Activated naive CD8-positive, alpha-beta T cell treated with anti-CD3 and anti-CD28 coated beads, Interleukin-2, amount 10 ng/mL, durations not matched to agents 7 days and 5 days (primary cell): ENCODE data around the gene CFAP77. TPM values are rescaled to one million over a fixed set of nuclear protein-coding genes. Genes with fewer than 3 reads are reported as not detected.
A peak's percentile ranks its signal among the peaks of the same experiment; 100 is the strongest.

Experiments used
- ATAC-seq: fragments of 150-1000 bp; cut with Tn5 transposase; one replicate; pipeline ENCODE4 v1.10.0; 2021; ENCODE audit warnings: low read depth, moderate library complexity
- POLR2A ChIA-PET: fragments of 350-600 bp; sonication (Branson Sonifier 250); formaldehyde crosslinking; loops from one replicate; lab custom pipeline; 2021; ENCODE audit warnings: antibody characterized with exemption; lab: Charles Lee
- DNase-seq: peaks from one replicate; pipeline ENCODE4 v3.0.0; 2021
- H3K27ac Mint-ChIP-seq: one replicate; pipeline ENCODE4 v1.8.0; 2022; ENCODE audit warnings: mild to moderate bottlenecking, mixed read lengths
- H3K27me3 Mint-ChIP-seq: one replicate; pipeline ENCODE4 v1.8.0; 2022; ENCODE audit warnings: mild to moderate bottlenecking, moderate library complexity, mixed read lengths
- H3K36me3 Mint-ChIP-seq: one replicate; pipeline ENCODE4 v1.8.0; 2021; ENCODE audit warnings: mild to moderate bottlenecking, mixed read lengths
- H3K4me1 Mint-ChIP-seq: one replicate; pipeline ENCODE4 v1.8.0; 2021; ENCODE audit warnings: mixed read lengths
- H3K4me3 Mint-ChIP-seq: one replicate; pipeline ENCODE4 v1.8.0; 2022; ENCODE audit warnings: mild to moderate bottlenecking, moderate library complexity, mixed read lengths
- H3K9me3 Mint-ChIP-seq: one replicate; pipeline ENCODE4 v1.8.0; 2021; ENCODE audit warnings: mixed read lengths
- total RNA-seq, 2 experiments: library from RNA; stranded (reverse); gene quantifications; one replicate each; pipeline ENCODE4 v1.2.3, GENCODE V29; 2021

The CFAP77 gene
- total RNA-seq, 2 experiments from 2014 or later, result not detected

GRCh38 chr9:132487980-132488535 is 78.0 kb downstream of the CFAP77 start:
- Mint-ChIP-seq H3K27ac (peak overlapping the region; percentile 84), H3K27me3 (peaks cover 60% of the 10 kb centered on the region), H3K9me3 (no peaks in the 10 kb centered on the region), H3K4me3 (peak overlapping the region; percentile 77), H3K4me1 (peaks cover 17% of the 10 kb centered on the region), H3K36me3 (no peaks in the 10 kb centered on the region)
- DNase-seq (no peak), ATAC-seq (no peak)
- POLR2A ChIA-PET, result interaction anchor here (0.6 to 1.0 kb wide), 3 partner anchors 9 to 59 kb away, joined by 3 to 5 read pairs (median 4); no protein-coding TSS in a partner anchor

- POLR2A ChIA-PET, result interaction anchor here (0.6 to 1.0 kb wide), 3 partner anchors 9 to 59 kb away, joined by 3 to 5 read pairs (median 4); no protein-coding TSS in a partner anchor
- Mint-ChIP-seq H3K27ac (no peak overlapping the region), H3K4me1 (peaks cover 17% of the 10 kb centered on the region), H3K27me3 (peaks cover 59% of the 10 kb centered on the region), H3K36me3 (no peaks in the 10 kb centered on the region), H3K9me3 (no peaks in the 10 kb centered on the region), H3K4me3 (no peak overlapping the region)
- ATAC-seq (no peak), DNase-seq (no peak)
These were observed 78.6 kb downstream of the CFAP77 start for GRCh38 chr9:132488626-132489025.

DNA sequence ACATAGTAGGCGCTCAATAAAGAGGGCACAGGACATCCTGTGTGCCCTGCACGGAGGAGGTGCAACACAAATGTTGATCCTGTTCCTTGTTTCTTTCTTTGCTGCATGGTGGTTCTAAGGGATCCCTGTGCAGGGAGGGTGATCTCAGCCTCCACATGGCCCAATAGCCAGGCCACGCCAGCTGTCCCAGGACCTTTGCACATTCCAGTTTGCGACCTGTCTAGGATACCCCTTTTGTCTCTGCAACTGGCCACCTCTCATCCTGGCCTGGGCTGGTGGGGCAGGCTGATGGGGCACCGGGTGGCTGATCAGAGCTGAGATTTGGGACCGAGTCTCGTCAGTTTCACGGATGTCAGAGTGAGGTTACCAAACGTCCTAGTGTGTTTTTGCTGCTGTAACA is 79.5 kb downstream of the CFAP77 start:
- DNase-seq (no peak), ATAC-seq (no peak)
- no peaks in the 10 kb centered on the region for H3K36me3 Mint-ChIP-seq
- POLR2A ChIA-PET, result interaction anchor here (0.5 kb wide), 1 partner anchor 224 kb away, joined by 3 read pairs; no protein-coding TSS in a partner anchor
- no peaks in the 10 kb centered on the region for H3K9me3 Mint-ChIP-seq
- H3K27me3 Mint-ChIP-seq, result peaks cover 55% of the 10 kb centered on the region
- H3K4me1 Mint-ChIP-seq, result peaks cover 17% of the 10 kb centered on the region
- H3K27ac Mint-ChIP-seq, result no peak overlapping the region
- no peak overlapping the region for H3K4me3 Mint-ChIP-seq

GRCh38 chr9:132494857-132495256 is 84.8 kb downstream of the CFAP77 start:
- Mint-ChIP-seq H3K36me3 (no peaks in the 10 kb centered on the region), H3K4me1 (no peaks in the 10 kb centered on the region), H3K9me3 (no peaks in the 10 kb centered on the region), H3K27me3 (peaks cover 56% of the 10 kb centered on the region), H3K4me3 (no peak overlapping the region), H3K27ac (no peak overlapping the region)
- ATAC-seq (no peak), DNase-seq (no peak)
- POLR2A ChIA-PET, result no interaction called here

DNA sequence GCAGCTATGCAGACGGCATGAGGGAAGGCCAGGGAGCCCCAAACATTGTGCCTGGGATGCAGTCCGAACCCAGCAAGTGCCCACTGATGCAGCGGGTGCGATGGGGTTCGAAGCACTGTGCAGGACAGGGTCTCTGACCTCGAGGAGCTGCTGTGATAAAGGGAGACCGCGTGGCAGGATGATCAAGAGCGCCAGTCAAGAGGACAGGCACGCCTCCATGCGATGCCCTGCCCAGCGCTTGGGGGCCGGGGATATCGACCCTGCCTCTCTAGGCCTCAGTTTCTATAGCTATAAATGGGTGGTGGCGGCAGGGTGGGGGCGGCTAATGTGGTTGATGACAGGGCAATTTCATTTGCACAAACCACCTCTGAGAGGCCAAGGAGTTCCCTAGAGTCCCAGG is 87.7 kb downstream of the CFAP77 start:
- ATAC-seq (no peak), DNase-seq (no peak)
- Mint-ChIP-seq H3K27me3 (peaks cover 41% of the 10 kb centered on the region), H3K27ac (no peak overlapping the region), H3K36me3 (no peaks in the 10 kb centered on the region), H3K4me3 (no peak overlapping the region), H3K9me3 (no peaks in the 10 kb centered on the region), H3K4me1 (no peaks in the 10 kb centered on the region)
- POLR2A ChIA-PET, result interaction anchor here (1.2 kb wide), 1 partner anchor 10 kb away, joined by 3 read pairs; no protein-coding TSS in a partner anchor

DNA sequence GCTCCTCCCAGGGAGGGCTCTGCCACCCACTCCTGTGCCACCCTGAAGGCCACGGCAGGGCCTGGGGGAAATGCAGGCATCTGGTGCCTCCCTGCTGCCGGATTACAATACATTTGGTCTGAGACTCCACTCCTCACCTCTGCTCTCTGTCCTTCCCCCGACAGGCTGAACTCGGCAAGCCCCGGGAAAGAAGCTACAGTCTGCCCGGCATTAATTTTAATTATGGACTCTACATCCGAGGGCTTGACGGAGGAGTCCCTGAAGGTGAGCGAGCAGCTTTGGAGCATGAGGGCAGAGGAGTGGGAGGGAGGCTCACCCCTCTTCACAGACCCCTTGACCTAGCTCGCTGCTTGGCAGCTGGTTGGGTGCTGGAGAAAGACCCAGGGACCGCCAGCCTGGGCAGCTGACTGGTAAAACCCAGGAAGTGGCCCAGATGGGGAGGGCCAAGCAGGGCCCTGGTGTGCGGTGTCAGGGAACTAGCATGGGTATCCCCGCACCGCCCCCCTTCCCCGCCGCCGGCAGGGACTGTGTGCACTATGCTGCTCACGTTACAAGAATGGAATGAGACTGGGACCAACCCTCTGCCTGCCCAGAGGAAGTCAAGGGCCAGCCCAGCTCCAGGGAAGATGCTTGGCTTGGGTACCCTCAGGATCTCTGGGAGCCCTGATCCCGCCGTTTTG is 88.7 kb downstream of the CFAP77 start:
- Mint-ChIP-seq H3K27me3 (peaks cover 37% of the 10 kb centered on the region), H3K4me1 (no peaks in the 10 kb centered on the region), H3K27ac (no peak overlapping the region), H3K9me3 (no peaks in the 10 kb centered on the region), H3K4me3 (no peak overlapping the region), H3K36me3 (no peaks in the 10 kb centered on the region)
- POLR2A ChIA-PET, result no interaction called here
- DNase-seq (no peak), ATAC-seq (no peak)

GRCh38 chr9:132499251-132499650 is 89.2 kb downstream of the CFAP77 start:
- Mint-ChIP-seq H3K36me3 (no peaks in the 10 kb centered on the region), H3K4me1 (no peaks in the 10 kb centered on the region), H3K4me3 (no peak overlapping the region), H3K27me3 (peaks cover 38% of the 10 kb centered on the region), H3K9me3 (no peaks in the 10 kb centered on the region), H3K27ac (no peak overlapping the region)
- no peak for ATAC-seq
- POLR2A ChIA-PET, result no interaction called here
- no peak for DNase-seq

DNA sequence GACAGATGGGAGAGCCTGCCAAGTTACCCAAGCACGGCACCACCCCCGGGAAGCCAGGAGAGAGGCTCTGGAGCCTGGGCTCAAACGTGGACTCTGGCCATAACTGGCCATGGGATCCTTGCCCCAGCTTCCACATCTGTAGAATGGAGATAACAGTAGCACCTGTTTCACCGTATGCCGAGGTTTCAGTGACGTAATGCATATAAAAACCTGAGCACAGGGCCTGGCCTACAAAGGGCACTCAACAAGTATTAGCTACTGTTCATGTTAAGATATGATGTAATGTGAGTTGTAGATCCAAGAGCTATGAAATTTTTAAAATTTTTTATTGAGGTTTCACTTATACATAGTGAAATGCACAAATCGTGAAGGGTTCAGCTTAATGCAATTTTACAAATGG is 90.2 kb downstream of the CFAP77 start:
- ATAC-seq, result no peak

DNA sequence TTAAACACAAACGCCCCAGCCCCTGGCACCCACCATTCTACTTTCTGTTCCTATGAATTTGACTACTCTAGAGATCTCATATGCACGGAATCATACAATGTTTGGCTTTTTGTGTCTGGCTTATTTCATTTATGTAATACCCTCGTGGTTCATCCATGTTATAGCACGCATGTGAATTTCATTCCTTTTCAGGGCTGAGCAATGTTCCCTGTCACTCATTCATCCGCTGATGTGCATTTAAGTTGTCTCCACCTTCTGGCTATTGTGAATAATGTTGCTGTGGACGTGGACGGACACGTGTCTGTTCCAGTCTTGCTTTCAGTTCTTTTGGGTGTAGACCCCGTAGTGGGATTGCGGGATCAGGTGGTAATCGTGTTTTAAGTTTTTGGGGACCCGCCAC is 92.5 kb downstream of the CFAP77 start:
- no peaks in the 10 kb centered on the region for H3K9me3 Mint-ChIP-seq
- ATAC-seq, result no peak
- no peak for DNase-seq
- POLR2A ChIA-PET, result no interaction called here
- no peak overlapping the region for H3K27ac Mint-ChIP-seq
- H3K36me3 Mint-ChIP-seq, result no peaks in the 10 kb centered on the region
- H3K27me3 Mint-ChIP-seq, result peaks cover 26% of the 10 kb centered on the region
- H3K4me1 Mint-ChIP-seq, result peaks cover 8% of the 10 kb centered on the region
- no peak overlapping the region for H3K4me3 Mint-ChIP-seq

More for the DNA sequence above, 90.2 kb downstream of the CFAP77 start:
- no peak overlapping the region for H3K27ac Mint-ChIP-seq
- no peaks in the 10 kb centered on the region for H3K4me1 Mint-ChIP-seq
- DNase-seq, result no peak
- H3K9me3 Mint-ChIP-seq, result no peaks in the 10 kb centered on the region
- H3K27me3 Mint-ChIP-seq, result peaks cover 38% of the 10 kb centered on the region
- no peaks in the 10 kb centered on the region for H3K36me3 Mint-ChIP-seq
- POLR2A ChIA-PET, result no interaction called here
- no peak overlapping the region for H3K4me3 Mint-ChIP-seq

GRCh38 chr9:132503116-132503515 is 93.1 kb downstream of the CFAP77 start:
- POLR2A ChIA-PET, result no interaction called here
- DNase-seq (no peak), ATAC-seq (no peak)
- Mint-ChIP-seq H3K9me3 (no peaks in the 10 kb centered on the region), H3K27ac (no peak overlapping the region), H3K4me3 (no peak overlapping the region), H3K36me3 (no peaks in the 10 kb centered on the region), H3K4me1 (peaks cover 12% of the 10 kb centered on the region), H3K27me3 (peaks cover 26% of the 10 kb centered on the region)

DNA sequence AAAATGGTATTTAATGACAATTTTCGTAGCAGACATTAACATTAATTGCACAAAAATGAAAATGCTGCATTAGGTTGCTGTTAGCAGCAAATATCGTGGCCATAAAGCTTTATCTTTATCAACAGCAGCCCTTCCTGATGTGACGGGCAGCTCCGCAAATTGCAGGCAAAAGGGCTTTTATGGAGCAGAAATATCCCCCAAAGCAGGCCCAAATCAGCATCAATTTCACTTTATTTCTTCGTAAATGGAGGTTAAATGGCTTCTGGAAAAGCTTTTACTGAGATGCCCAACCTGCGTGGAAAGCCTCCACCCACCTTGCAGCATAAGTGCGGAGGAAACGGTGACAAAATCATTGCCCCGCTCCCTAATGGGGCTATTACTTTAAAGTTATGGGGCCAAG is 94.5 kb downstream of the CFAP77 start:
- no peak for DNase-seq
- peaks cover 26% of the 10 kb centered on the region for H3K27me3 Mint-ChIP-seq
- ATAC-seq, result no peak
- no peak overlapping the region for H3K27ac Mint-ChIP-seq
- no peaks in the 10 kb centered on the region for H3K36me3 Mint-ChIP-seq
- peaks cover 12% of the 10 kb centered on the region for H3K4me1 Mint-ChIP-seq
- H3K4me3 Mint-ChIP-seq, result no peak overlapping the region
- H3K9me3 Mint-ChIP-seq, result no peaks in the 10 kb centered on the region
- POLR2A ChIA-PET, result no interaction called here

DNA sequence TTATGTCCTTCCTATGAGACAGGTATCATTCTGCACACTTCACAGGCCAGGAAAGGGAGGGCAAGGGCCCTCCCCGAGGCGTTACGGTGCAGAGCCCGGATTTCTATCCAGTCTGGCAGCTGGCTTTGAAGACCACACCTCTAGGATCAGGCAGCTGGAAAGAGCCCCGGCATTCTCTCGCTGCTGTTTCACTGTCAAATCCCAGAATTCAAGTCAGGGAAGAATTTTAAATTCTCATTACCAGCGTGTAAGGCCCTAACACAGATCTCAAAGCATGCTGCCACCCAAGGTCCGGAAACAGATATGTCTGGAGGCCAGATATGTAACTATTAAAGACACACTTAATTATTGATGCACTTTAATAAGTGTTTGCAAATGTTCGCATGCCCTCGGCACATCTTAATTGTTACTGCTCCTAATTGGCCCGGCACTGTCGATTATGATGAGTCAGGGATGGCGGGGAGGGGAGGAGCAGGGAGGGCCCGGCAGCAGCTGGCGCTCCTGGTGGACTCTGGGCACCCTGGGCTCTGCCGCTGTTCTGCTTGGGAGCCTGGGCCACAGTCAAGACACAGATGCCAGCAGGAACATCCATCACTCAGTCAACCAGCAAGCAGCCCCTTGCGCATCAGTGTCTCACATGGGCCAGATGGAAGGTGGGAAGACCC is 96.1 kb downstream of the CFAP77 start:
- no peak overlapping the region for H3K4me3 Mint-ChIP-seq
- H3K4me1 Mint-ChIP-seq, result peaks cover 12% of the 10 kb centered on the region
- no peak for ATAC-seq
- no peaks in the 10 kb centered on the region for H3K36me3 Mint-ChIP-seq
- H3K27ac Mint-ChIP-seq, result no peak overlapping the region
- no peak for DNase-seq
- POLR2A ChIA-PET, result interaction anchor here (0.9 to 1.1 kb wide), 2 partner anchors 18 to 58 kb away, joined by 3 to 5 read pairs; no protein-coding TSS in a partner anchor
- H3K27me3 Mint-ChIP-seq, result peaks cover 20% of the 10 kb centered on the region
- H3K9me3 Mint-ChIP-seq, result no peaks in the 10 kb centered on the region

GRCh38 chr9:132506977-132507669 is 97.1 kb downstream of the CFAP77 start:
- no peaks in the 10 kb centered on the region for H3K9me3 Mint-ChIP-seq
- POLR2A ChIA-PET, result interaction anchor here (0.9 to 1.1 kb wide), 2 partner anchors 19 to 59 kb away, joined by 3 to 5 read pairs; no protein-coding TSS in a partner anchor
- peak overlapping the region; percentile 48 for H3K27ac Mint-ChIP-seq
- DNase-seq (no peak), ATAC-seq (no peak)
- H3K27me3 Mint-ChIP-seq, result peaks cover 26% of the 10 kb centered on the region
- H3K4me1 Mint-ChIP-seq, result peaks cover 12% of the 10 kb centered on the region
- no peaks in the 10 kb centered on the region for H3K36me3 Mint-ChIP-seq
- peak overlapping the region; percentile 51 for H3K4me3 Mint-ChIP-seq
